Measurements from ENCODE around the gene PCDHA8.
"Not testable (repeated sequence)": the region's sequence is repeated elsewhere in the genome, so short reads cannot be mapped to it uniquely, and the experiment has no call there.

Gene PCDHA8

GRCh38 chr5:140869555-140869886 is 28.5 kb downstream of the PCDHA8 start:
- no peak for DNase-seq (ENCODE audit: low read depth)

- no peak for DNase-seq (ENCODE audit: low read depth)
These were observed 29.5 kb downstream of the PCDHA8 start for GRCh38 chr5:140870221-140871201.

GRCh38 chr5:140875085-140876065 is 34.4 kb downstream of the PCDHA8 start, which contains the start of gene PCDHA12:
Gene PCDHA12, plus strand, starts transcription at chr5:140875308. Its CDS starts 165 bp downstream, at chr5:140875473.
- no peak for DNase-seq (ENCODE audit: low read depth)

- DNase-seq (ENCODE audit: low read depth), result not testable (repeated sequence)
These were observed 35.7 kb downstream of the PCDHA8 start for GRCh38 chr5:140876541-140877261.

GRCh38 chr5:140877262-140877581 is 36.2 kb downstream of the PCDHA8 start:
- DNase-seq (ENCODE audit: low read depth), result no peak

GRCh38 chr5:140881889-140882590 is 41.1 kb downstream of the PCDHA8 start, which contains the start of gene PCDHA13:
Gene PCDHA13, plus strand, starts transcription at chr5:140882124. Its CDS starts 145 bp downstream, at chr5:140882269.
- DNase-seq (ENCODE audit: low read depth), result no peak

- DNase-seq (ENCODE audit: low read depth), result no peak
These were observed 41.6 kb downstream of the PCDHA8 start for GRCh38 chr5:140882591-140882899.

GRCh38 chr5:140883373-140883772 is 42.4 kb downstream of the PCDHA8 start:
- DNase-seq (ENCODE audit: low read depth), result no peak

- no peak for DNase-seq (ENCODE audit: low read depth)
These were observed 43.1 kb downstream of the PCDHA8 start for GRCh38 chr5:140883927-140884697.

Data from stimulated activated CD8-positive, alpha-beta memory T cell treated with anti-CD3 and anti-CD28 coated beads, Interleukin-15, amount 100 ng/mL, for 1 hour (primary cell).